ENCODE results near the gene SCFD2.

SCFD2 gene

DNA sequence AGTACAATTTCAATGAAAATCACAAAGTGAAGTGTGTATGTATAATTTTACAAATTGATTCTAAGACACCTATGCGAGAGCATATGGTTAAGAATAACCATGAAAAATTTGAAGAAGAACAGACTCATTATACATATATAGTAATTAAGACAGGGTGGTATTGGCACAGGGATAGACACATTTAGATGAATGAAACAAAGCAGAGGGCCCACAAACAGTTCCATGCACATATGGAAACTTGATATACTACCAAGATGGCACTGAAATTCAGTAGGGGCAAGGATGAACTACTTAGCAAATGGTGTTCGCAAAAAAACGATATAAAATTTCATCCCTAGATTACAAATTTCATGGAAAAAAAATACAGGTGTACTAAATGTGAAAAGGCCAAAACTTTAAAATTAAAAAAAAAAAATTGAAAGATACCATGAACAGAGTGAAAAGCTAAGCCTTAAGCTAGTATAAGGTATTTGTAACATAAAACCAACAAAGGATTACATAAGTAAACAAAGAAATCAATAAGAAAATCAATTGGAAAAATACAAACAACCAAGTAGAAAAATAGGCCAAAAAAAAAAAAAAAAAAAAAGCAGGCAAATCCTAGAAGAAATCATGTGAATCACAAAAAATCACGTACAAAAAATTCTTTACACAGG, 418.3 kb downstream of the SCFD2 start:
- no peak for DNase-seq

GRCh38 chr4:52946855-52947254, 419.0 kb downstream of the SCFD2 start:
- no peak for DNase-seq

DNA sequence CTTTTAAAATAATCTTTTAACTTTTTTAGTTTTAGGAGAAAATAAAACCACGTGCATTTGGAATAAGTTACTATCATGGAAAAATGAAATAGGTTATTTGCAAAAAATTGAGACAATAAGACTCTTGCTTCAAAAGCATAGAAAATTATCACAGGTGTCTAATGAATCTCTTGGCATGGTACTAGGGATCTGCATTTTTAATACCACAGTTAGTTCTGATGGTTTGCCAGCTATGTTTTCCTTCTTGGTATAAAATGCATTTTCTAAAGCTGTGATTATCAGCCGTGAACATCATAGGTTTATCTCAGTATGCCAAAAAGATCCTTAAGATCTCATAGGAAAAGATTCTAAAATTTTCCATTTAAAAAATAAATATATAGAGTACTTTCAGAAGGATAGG, 419.9 kb downstream of the SCFD2 start:
- no peak for DNase-seq

DNA sequence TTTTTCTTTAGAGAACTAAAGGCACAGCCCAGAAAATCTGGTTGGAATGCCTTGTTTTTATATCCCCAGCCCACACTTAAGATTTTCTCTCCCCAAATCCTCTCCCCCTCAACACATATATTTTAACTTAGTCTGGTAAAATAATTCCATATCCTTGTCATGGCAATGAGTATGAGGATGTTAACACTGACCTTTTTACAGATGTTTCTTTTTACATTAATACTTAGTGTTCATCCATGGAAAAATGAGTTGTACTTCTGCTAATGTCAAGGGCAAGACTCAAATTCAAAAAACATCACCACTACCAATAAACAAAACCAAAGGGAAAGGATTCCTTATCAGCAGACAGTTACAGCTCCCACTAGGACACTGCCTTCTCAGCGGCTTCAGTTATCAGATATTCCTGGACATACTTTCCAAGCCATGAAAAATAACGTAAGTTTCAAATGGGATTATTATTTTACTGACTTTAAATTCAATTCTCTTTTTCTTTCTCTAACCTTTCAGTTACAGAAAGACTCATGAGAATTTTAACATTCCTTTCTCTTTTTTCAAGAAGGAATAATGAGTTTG, 420.4 kb downstream of the SCFD2 start:
- DNase-seq, result no peak

DNA sequence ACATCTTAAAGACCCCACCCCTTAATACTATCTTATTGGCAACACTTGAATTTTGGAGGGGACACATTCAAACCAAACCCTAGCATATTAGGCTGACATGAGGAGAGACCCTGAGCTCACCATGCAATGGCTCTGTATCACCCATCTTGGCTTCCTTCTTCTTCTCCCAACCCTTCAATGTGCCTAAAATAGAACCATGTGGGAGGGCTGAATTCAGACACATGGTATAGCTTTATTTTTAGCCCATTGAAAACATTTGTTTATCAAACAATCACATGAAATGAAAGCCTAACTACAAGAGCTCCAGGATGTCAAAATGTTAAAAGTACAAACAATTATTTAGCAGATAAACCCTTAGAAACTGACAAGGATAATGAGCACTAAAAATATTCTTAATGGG, 422.2 kb downstream of the SCFD2 start:
- no peak for DNase-seq

DNA sequence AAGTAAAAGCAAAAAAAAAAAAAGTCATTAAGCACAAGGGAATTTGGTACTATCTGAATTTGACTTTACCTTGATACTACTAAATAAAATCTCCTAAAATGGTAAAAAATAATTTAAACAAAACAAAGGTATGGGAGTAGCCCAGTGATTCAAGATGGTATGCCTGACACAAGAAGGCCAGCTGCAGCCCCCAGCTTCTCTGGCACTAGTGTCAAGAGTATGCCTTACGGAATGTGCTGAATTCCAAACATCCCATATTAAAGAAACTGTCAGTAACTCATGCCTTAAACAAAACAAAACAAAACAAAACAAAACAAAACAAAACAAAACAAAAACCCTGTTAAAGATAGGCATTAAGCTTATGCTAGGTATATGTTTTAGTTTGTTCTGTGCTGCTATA, 422.9 kb downstream of the SCFD2 start:
- no peak for DNase-seq

DNA sequence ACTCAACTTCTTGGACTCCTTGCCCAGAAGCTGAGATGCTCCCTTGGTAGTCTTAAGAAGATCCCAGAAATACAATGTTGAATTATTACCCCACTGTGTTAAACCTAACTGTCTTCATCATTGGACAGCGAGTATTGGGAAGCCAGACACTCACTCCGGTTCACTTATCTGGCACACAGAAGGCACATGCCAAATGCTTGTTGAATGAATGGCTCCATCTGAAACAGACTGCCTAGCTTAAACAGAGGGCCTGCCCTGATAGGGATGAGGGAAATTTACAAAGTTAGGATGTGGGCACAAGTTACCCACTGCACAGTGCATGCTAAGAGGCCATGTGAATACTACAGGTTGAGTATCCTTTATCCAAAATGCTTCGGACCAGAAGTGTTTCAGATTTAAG, 424.4 kb downstream of the SCFD2 start:
- DNase-seq, result no peak

- DNase-seq, result no peak
Observed at GRCh38 chr4:52939739-52940138, 426.1 kb downstream of the SCFD2 start.

GRCh38 chr4:52939325-52939724, 426.5 kb downstream of the SCFD2 start:
- no peak for DNase-seq

GRCh38 chr4:52937829-52938228, 428.0 kb downstream of the SCFD2 start:
- no peak for DNase-seq

- DNase-seq, result no peak
Observed at GRCh38 chr4:52936729-52937128, 429.1 kb downstream of the SCFD2 start.

GRCh38 chr4:52935317-52935716, 430.5 kb downstream of the SCFD2 start:
- no peak for DNase-seq

DNA sequence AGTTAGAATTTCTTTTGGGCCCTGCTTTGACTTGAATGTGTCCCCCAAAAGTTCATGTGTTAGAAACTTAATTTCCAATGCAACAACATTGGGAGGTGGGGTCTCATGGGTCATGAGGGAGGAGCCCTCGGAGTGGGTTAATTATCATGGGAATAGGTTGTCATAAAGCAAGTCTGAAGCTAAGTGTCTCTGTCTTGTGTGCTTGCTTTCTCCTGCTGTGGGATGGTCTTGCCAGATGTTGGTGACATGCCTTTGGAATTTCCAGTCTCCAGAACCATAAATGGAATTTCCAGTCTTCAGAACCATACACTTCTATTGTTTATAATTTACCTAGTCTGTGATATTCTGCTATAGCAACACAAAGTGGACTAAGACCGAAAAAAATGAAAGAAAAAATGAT, 432.1 kb downstream of the SCFD2 start:
- DNase-seq, result no peak

GRCh38 chr4:52932591-52933470, 433.0 kb downstream of the SCFD2 start:
- DNase-seq, result peak; percentile 60

- DNase-seq, result no peak
Observed at GRCh38 chr4:52931243-52931642, 434.6 kb downstream of the SCFD2 start.

DNA sequence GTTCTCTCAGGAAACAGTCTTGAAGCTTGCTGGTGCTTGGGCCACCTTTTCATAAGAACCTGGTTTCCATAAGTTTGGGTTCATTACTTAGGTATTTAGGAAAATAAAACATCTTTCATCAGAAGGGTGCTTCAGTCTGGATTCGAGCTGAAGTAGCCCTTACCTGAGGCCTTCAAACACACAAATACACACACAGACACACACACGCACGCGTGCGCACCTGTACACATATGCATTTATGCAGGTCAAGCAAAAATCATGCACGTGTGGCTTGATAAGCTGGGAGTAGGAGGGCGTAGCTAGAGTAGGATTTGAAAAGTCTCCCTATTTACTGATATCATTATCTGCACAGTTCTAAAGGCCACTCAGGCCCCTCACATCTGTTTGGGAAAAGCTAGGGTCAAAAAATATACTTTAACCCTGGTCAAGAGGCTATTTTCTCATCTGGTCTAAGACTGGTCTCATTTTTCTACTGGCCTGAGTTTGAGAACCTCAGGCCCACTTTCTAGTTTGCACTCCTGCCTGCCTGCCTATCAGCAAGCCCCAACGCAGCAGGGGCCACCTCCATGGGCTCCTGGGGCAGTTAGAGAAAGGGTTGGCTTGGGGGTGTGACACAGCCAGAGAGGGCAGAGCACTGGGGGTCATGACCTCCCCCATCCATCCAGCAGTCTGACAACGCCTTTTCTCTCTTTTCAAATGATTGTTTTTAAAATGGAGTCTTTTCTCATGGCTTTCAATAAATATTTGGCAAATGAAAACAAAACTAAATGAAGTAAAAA, 439.5 kb downstream of the SCFD2 start:
- DNase-seq, result no peak

DNA sequence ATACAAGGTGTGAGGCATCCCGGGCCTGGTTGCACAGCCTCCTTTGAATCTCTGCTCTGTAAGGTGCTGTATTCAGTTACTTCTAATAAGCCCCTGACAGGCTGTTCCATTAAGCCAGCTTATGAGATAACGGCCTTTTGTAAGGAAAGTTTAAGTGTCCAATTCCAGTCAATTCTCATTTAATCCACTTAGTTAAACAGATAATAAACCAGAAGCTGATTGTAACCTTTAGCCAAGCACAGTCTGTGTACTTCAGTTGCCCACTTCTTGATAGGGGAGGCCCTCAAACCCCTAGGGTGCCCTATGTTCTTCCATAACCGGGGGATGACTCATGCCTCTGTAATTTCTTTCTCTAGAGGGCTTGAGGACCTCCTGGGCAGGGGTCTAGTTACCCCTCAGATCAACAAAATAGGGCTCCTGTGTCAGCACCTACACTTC, 440.3 kb downstream of the SCFD2 start:
- DNase-seq, result peak; percentile 31

DNA sequence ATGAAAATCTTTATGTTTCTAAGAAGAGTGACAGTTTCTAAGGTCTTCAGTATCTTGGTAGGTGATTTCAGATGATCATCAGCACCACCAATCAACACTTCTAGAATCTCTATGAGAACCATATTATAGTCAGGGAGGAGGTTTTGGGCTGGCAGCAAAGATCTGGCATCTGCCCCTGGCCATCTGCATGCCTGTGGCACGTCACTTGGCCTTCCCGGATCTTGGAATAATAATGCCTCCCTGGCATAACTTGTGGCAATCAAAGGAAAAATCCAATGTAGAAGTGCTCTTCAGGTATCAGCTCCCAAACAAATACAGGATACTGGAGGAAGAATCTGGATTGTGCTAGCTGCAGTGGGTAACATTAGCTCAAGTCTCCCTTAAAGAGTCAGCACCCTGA, 446.4 kb downstream of the SCFD2 start:
- DNase-seq, result no peak

GRCh38 chr4:52917817-52918216, 448.0 kb downstream of the SCFD2 start:
- DNase-seq, result no peak

DNA sequence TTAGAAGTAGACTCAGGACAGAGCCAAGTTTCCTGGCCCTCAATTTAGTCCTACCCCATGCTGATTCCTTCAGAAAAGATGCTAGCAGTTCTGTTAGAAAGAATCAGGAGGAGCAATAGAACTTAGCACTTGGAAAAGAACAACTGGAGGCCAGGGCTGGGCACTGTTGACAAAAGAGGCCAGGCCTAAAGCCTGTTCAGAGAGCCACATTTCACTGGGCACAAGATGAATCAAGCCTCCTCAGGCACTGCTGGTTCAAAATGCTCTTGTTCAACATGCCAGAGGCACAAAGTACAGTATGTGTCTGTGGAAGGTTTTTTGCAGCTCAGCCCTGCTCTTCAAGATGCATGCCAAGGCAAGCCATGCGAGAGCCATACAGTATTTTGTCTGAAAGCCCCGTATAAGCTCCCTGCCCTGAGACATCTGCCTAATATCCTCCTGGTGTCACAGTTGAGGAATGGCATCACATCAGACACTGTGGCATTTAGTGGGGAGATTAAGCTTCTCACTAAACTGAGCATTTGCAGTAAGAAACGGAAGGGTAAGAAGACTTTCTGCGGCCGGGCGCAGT, 450.0 kb downstream of the SCFD2 start:
- no peak for DNase-seq

- DNase-seq, result no peak
Observed at GRCh38 chr4:52915191-52915590, 450.7 kb downstream of the SCFD2 start.

- peak; percentile 70 for DNase-seq
Observed at GRCh38 chr4:52914051-52914605, 451.7 kb downstream of the SCFD2 start.

DNA sequence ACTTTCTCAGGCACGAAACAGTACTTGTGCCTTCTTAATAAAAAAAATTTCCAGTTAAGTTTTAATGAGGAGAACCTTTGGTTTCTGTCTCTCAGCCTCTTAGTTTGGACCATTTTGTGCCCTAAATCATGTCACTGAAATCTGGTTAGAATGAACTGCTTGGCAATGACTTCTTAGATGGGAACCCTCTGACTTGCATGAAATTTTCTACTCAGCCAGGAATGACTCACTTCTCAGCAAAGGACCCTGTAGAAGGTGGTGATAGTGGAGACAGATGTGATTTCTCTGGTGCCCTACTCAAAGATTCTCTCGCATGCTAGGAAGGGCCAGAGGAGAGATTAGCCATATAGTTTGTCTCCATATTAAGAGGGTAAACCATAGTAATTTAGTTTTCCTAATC, 453.3 kb downstream of the SCFD2 start:
- peak; percentile 68 for DNase-seq

Measured in fibroblast of upper back skin (primary cell).